Fibroblast of lung (primary cell): ENCODE results near the gene VWF. TPM values are rescaled to one million over a fixed set of nuclear protein-coding genes. Genes with fewer than 3 reads are reported as not detected.

Experiments used
- DNase-seq, 2 donors: peaks; one replicate each; pipeline versions ENCODE4 v3.0.0 to v3.0.0-alpha.2; 2010; ENCODE audit warnings: low read depth in 2 of 2
- H2AFZ ChIP-seq: 2 replicates; pipeline ENCODE4 v1.5.1; 2012; ENCODE audit warnings: low read length, control low read depth, inconsistent platforms
- H3K27ac ChIP-seq: 2 replicates; pipeline ENCODE4 v1.5.1; 2011; ENCODE audit warnings: low read length, control low read depth; ENCODE audit not compliant: insufficient read depth
- H3K27me3 ChIP-seq: 2 replicates; pipeline ENCODE4 v1.5.1; 2011; ENCODE audit warnings: mild to moderate bottlenecking, low read length; ENCODE audit not compliant: control insufficient read depth, insufficient read depth
- H3K36me3 ChIP-seq: 2 replicates; pipeline ENCODE4 v1.5.1; 2011; ENCODE audit warnings: low read length; ENCODE audit not compliant: control insufficient read depth, insufficient read depth
- H3K4me1 ChIP-seq: 2 replicates; pipeline ENCODE4 v1.5.1; 2011; ENCODE audit warnings: low read length; ENCODE audit not compliant: control insufficient read depth, insufficient read depth; ENCODE audit errors: extremely low read depth
- H3K4me2 ChIP-seq: 2 replicates; pipeline ENCODE4 v1.5.1; 2011; ENCODE audit warnings: low read length, control low read depth; ENCODE audit not compliant: insufficient read depth; ENCODE audit errors: extremely low read depth
- H3K4me3 ChIP-seq, 4 experiments: fragments of 200-600 bp in 1 of 4; sonication (generic) in 1 of 4; replicated peaks in 1 of 4; 2 replicates each; pipeline ENCODE4 v1.5.1; 2011 to 2016; ENCODE audit warnings: low read length in 4 of 4, low read depth in 3 of 4, mild to moderate bottlenecking in 3 of 4, control low read depth in 2 of 4, inconsistent platforms in 1 of 4, mixed read lengths in 1 of 4; ENCODE audit not compliant: insufficient read depth in 1 of 4; ENCODE audit errors: control extremely low read depth in 1 of 4
- H3K79me2 ChIP-seq: 2 replicates; pipeline ENCODE4 v1.5.1; 2012; ENCODE audit warnings: mild to moderate bottlenecking, low read length, inconsistent platforms; ENCODE audit not compliant: control insufficient read depth, insufficient read depth
- H3K9ac ChIP-seq: 2 replicates; pipeline ENCODE4 v1.5.1; 2011; ENCODE audit warnings: mild to moderate bottlenecking, low read length, control low read depth; ENCODE audit not compliant: insufficient read depth
- H3K9me3 ChIP-seq: 2 replicates; pipeline ENCODE4 v1.5.1; 2012; ENCODE audit warnings: low read depth, low read length; ENCODE audit not compliant: control insufficient read depth, insufficient read depth
- H4K20me1 ChIP-seq: 2 replicates; pipeline ENCODE4 v1.5.1; 2011; ENCODE audit warnings: low read length; ENCODE audit not compliant: control insufficient read depth, insufficient read depth; ENCODE audit errors: extremely low read depth
- EZH2 ChIP-seq: IDR thresholded peaks from 2 replicates; pipeline ENCODE4 v1.5.1; 2012; ENCODE audit warnings: low read length, control low read depth, mild to moderate bottlenecking; ENCODE audit errors: missing control alignments
- polyA plus RNA-seq, 2 donors: library from polyadenylated mRNA; depleted of rRNA in 1 of 2; stranded (reverse) in 1 of 2; unstranded in 1 of 2; fragments of >200 nt; gene quantifications; 2 replicates each; pipeline ENCODE4 v1.2.1, GENCODE V29; 2011 to 2012; ENCODE audit warnings: missing spikeins in 1 of 2
- total RNA-seq: library from RNA; depleted of rRNA; stranded (reverse); fragments of >200 nt; gene quantifications from 2 replicates; pipeline ENCODE4 v1.2.1, GENCODE V29; 2014
- TF ChIP-seq, protein P1 (sequence below), 2 donors: IDR thresholded peaks in 1 of 2; conservative IDR thresholded peaks in 1 of 2; 1 replicate in 1 of 2; 2 replicates in 1 of 2; pipeline ENCODE4 v1.5.1; 2011 to 2012; ENCODE audit warnings: low read length in 2 of 2, control low read depth in 1 of 2, inconsistent platforms in 1 of 2, low read depth in 1 of 2, mild to moderate bottlenecking in 1 of 2

VWF gene
- total and polyA plus RNA-seq, 2 donors (not counting 1 experiment from before 2014, with no cell fraction given), result 0.15 to 1.7 TPM

DNA sequence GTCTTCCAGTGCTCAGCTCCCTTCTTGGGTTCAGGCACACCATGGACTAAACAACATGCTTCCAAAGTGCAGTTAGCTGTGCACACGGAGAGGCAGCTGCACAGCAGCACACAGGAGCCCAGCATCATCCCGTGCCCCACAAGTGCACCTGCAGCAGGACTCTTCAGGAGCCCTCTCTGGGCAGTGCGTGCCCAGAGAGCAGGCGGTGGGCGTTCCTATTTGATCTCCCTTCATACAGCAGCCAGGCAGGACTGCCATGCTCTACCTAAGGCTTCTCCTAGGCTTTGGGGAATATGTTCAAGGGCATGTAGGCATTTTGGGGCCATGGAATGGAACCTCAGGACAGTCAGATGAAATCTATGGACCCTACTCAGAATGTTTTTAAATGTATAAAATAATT, 214.9 kb downstream of the VWF start:
- H2AFZ ChIP-seq, result no peak overlapping the region
- H3K27ac ChIP-seq, result no peak overlapping the region
- H3K4me2 ChIP-seq, result no peak overlapping the region
- no peak overlapping the region for H3K4me3 ChIP-seq
- TF ChIP-seq, protein P1, sequence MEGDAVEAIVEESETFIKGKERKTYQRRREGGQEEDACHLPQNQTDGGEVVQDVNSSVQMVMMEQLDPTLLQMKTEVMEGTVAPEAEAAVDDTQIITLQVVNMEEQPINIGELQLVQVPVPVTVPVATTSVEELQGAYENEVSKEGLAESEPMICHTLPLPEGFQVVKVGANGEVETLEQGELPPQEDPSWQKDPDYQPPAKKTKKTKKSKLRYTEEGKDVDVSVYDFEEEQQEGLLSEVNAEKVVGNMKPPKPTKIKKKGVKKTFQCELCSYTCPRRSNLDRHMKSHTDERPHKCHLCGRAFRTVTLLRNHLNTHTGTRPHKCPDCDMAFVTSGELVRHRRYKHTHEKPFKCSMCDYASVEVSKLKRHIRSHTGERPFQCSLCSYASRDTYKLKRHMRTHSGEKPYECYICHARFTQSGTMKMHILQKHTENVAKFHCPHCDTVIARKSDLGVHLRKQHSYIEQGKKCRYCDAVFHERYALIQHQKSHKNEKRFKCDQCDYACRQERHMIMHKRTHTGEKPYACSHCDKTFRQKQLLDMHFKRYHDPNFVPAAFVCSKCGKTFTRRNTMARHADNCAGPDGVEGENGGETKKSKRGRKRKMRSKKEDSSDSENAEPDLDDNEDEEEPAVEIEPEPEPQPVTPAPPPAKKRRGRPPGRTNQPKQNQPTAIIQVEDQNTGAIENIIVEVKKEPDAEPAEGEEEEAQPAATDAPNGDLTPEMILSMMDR (conservative IDR thresholded peaks at IDR 0.05 in 1 of 2, IDR thresholded peaks at IDR 0.05 in 1 of 2; ENCODE audit: low read depth in 1 of 2, low read length in 2 of 2), result no peak
- no peak for TF ChIP-seq EZH2
- peaks cover 3% of the 10 kb centered on the region for H3K27me3 ChIP-seq
- no peaks in the 10 kb centered on the region for H4K20me1 ChIP-seq
- no peaks in the 10 kb centered on the region for H3K79me2 ChIP-seq
- no peak overlapping the region for H3K9ac ChIP-seq
- no peaks in the 10 kb centered on the region for H3K4me1 ChIP-seq
- no peaks in the 10 kb centered on the region for H3K36me3 ChIP-seq
- no peak for DNase-seq
- H3K9me3 ChIP-seq, result no peaks in the 10 kb centered on the region

DNA sequence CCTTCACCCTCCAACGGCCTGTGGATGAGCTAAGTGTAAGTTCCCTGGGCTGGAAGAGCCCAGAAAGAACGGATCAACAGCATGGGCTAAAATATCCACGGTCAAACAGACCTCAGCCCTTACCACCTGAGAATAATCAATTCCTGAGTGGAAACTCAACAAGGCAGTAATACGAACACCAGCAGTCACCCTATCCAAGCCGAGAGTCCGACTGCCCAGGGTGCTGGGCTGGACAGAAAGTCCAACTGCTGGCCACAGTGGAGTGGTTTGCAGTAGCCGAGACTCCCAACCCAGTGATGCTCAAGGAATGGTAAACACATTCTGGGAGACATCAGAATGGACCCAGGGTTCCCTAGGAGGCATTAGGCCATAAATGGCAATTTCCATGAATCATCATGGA, 216.2 kb downstream of the VWF start:
- Histone ChIP-seq H3K36me3 (no peaks in the 10 kb centered on the region), H3K4me2 (no peak overlapping the region), H3K27me3 (peaks cover 3% of the 10 kb centered on the region), H3K4me3 (no peak overlapping the region), H3K9ac (no peak overlapping the region), H3K9me3 (no peaks in the 10 kb centered on the region), H3K79me2 (no peaks in the 10 kb centered on the region), H3K27ac (no peak overlapping the region), H2AFZ (no peak overlapping the region), H4K20me1 (no peaks in the 10 kb centered on the region), H3K4me1 (no peaks in the 10 kb centered on the region)
- no peak for DNase-seq
- no peak for TF ChIP-seq EZH2
- TF ChIP-seq, protein P1 (conservative IDR thresholded peaks at IDR 0.05 in 1 of 2, IDR thresholded peaks at IDR 0.05 in 1 of 2; ENCODE audit: low read depth in 1 of 2, low read length in 2 of 2), result no peak

DNA sequence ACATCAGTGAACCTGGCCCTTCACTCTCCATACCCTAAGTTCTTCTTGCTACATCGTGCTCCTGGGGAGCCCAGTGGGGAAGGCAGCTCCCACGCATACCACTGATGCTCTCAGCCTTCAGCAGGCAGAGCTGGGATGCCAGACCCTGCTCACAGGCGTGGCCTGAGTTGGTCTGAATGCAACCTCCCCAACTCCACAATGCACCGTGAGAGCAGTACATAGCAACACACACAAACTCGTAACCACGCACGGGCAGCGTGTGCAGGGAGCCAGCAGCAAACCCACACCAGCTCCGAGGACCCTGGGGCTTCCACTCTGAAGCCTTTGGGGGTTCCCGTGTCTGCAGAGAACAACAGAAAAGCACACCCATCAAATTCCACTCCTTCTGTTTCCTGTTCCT, 216.7 kb downstream of the VWF start:
- no peak for DNase-seq
- Histone ChIP-seq H3K9me3 (no peaks in the 10 kb centered on the region), H3K4me3 (no peak overlapping the region), H3K9ac (no peak overlapping the region), H3K36me3 (no peaks in the 10 kb centered on the region), H3K79me2 (no peaks in the 10 kb centered on the region), H3K27ac (no peak overlapping the region), H4K20me1 (no peaks in the 10 kb centered on the region), H2AFZ (no peak overlapping the region), H3K27me3 (peaks cover 3% of the 10 kb centered on the region), H3K4me1 (no peaks in the 10 kb centered on the region), H3K4me2 (no peak overlapping the region)
- no peak for TF ChIP-seq EZH2
- TF ChIP-seq, protein P1 (conservative IDR thresholded peaks at IDR 0.05 in 1 of 2, IDR thresholded peaks at IDR 0.05 in 1 of 2; ENCODE audit: low read depth in 1 of 2, low read length in 2 of 2), result no peak
